Common myeloid progenitor, CD34-positive (primary cell): ENCODE data around the gene HLA-DQA1.
A peak's percentile ranks its signal among the peaks of the same experiment; 100 is the strongest.
"Not testable (repeated sequence)": the region's sequence is repeated elsewhere in the genome, so short reads cannot be mapped to it uniquely, and the experiment has no call there.

Experiments used
- CTCF ChIA-PET: fragments of 350-600 bp; sonication (Branson Sonifier 250); formaldehyde crosslinking; loops from one replicate; lab custom pipeline; 2021; ENCODE audit warnings: antibody characterized with exemption; lab: Charles Lee
- POLR2A ChIA-PET: fragments of 350-600 bp; sonication (Branson Sonifier 250); formaldehyde crosslinking; loops from one replicate; lab custom pipeline; 2021; ENCODE audit warnings: antibody characterized with exemption; lab: Charles Lee
- DNase-seq, 3 donors: peaks; one replicate each; pipeline versions ENCODE4 v3.0.0 to v3.0.0-alpha.2; 2013
- H3K27ac ChIP-seq, 2 experiments: 1 replicate in 1 of 2; 2 replicates in 1 of 2; pipeline ENCODE4 v1.7.0; 2013; ENCODE audit warnings: inconsistent platforms in 2 of 2, low read length in 2 of 2, mild to moderate bottlenecking in 2 of 2, low read depth in 1 of 2, moderate library complexity in 1 of 2; ENCODE audit not compliant: severe bottlenecking in 2 of 2, insufficient read depth in 1 of 2, poor library complexity in 1 of 2
- H3K27me3 ChIP-seq, 5 experiments: replicated peaks in 2 of 5; 1 replicate in 3 of 5; 2 replicates in 2 of 5; pipeline versions ENCODE4 v1.6.1 to v1.7.0; 2013; ENCODE audit warnings: low read length in 4 of 5, mild to moderate bottlenecking in 2 of 5, moderate library complexity in 2 of 5, inconsistent platforms in 1 of 5; ENCODE audit not compliant: insufficient read depth in 5 of 5, control insufficient read depth in 4 of 5
- H3K36me3 ChIP-seq, 4 experiments: 1 replicate in 2 of 4; 2 replicates in 2 of 4; pipeline versions ENCODE4 v1.6.1 to v1.7.0; 2013; ENCODE audit warnings: low read length in 3 of 4, control low read depth in 1 of 4, mild to moderate bottlenecking in 1 of 4; ENCODE audit not compliant: control insufficient read depth in 4 of 4, insufficient read depth in 4 of 4
- H3K4me1 ChIP-seq, 4 experiments: 1 replicate in 3 of 4; 2 replicates in 1 of 4; pipeline versions ENCODE4 v1.6.1 to v1.7.1; 2013; ENCODE audit warnings: low read length in 3 of 4, mild to moderate bottlenecking in 3 of 4, control low read depth in 1 of 4, inconsistent platforms in 1 of 4, moderate library complexity in 1 of 4; ENCODE audit not compliant: control insufficient read depth in 4 of 4, insufficient read depth in 4 of 4; ENCODE audit errors: control extremely low read depth in 1 of 4
- H3K4me3 ChIP-seq, 7 experiments: 1 replicate in 4 of 7; 2 replicates in 3 of 7; pipeline versions ENCODE4 v1.5.1 to v1.7.0; 2013; ENCODE audit warnings: mild to moderate bottlenecking in 7 of 7, low read length in 6 of 7, moderate library complexity in 6 of 7, inconsistent platforms in 2 of 7, low read depth in 2 of 7, control low read depth in 1 of 7; ENCODE audit not compliant: insufficient read depth in 4 of 7, control insufficient read depth in 1 of 7; ENCODE audit errors: extremely low read depth in 1 of 7
- H3K9me3 ChIP-seq, 5 experiments: 1 replicate in 4 of 5; 2 replicates in 1 of 5; pipeline versions ENCODE4 v1.6.1 to v1.7.1; 2013; ENCODE audit warnings: low read length in 4 of 5, mild to moderate bottlenecking in 2 of 5, inconsistent platforms in 1 of 5, low read depth in 1 of 5, moderate library complexity in 1 of 5; ENCODE audit not compliant: control insufficient read depth in 4 of 5, insufficient read depth in 2 of 5; ENCODE audit errors: control extremely low read depth in 1 of 5
- WGBS: methylation state at CpG from one replicate; pipeline ENCODE4 v1.1.5; 2013; ENCODE audit not compliant: insufficient coverage; 5-methylcytosine and 5-hydroxymethylcytosine counted together

HLA-DQA1 gene

GRCh38 chr6:32629793-32630192 lies 7.4 kb upstream of the HLA-DQA1 start:
- 100% methylated on average over 1 of the region's 13 CpGs for WGBS
- H3K9me3 ChIP-seq, POLR2A ChIA-PET, H3K27ac ChIP-seq, CTCF ChIA-PET, H3K4me3 ChIP-seq, H3K36me3 ChIP-seq, DNase-seq, H3K4me1 ChIP-seq, H3K27me3 ChIP-seq: not testable (repeated sequence)

DNA sequence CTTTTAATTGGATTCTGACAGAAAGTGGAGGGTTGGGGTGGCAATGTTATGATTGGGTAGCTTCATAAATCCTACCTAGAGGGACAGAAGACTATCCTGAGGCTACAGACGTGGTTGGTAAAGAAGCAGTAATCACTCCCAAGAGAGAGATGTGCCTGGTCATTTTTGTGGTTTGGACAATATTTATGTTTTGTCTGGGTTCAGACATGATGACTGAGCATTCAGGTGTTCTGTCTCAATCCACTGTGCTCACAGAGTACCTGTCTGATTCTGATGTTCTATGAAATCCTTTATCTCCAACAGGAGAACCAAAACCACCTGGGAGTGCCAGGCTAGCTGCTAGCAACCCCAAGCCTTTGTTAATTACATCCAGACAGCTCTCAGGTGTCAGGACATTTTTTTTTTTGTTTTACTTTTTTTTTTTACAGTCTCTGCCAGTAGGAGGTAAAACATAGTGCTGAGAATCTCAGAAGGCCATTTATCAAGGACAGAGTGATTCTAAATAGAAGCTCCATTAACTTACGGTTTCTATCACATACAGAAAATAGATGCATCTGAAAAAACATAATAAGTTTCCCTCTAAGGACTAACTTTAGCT lies 1.6 kb upstream of the HLA-DQA1 start:
- no peak overlapping the region for H3K4me3 ChIP-seq
- no peaks in the 10 kb centered on the region for H3K36me3 ChIP-seq
- no peaks in the 10 kb centered on the region for H3K27me3 ChIP-seq
- peaks cover 0 to 22% (median 7%) of the 10 kb centered on the region in 4 experiments for H3K4me1 ChIP-seq
- DNase-seq: no peak
- CTCF ChIA-PET: interaction anchor here (1.5 kb wide), 1 partner anchor 221 kb away, joined by 3 read pairs; no protein-coding TSS in a partner anchor
- H3K27ac ChIP-seq: no peak overlapping the region
- no CpG with 5 or more reads among the region's 2 CpGs for WGBS
- POLR2A ChIA-PET: no interaction called here
- H3K9me3 ChIP-seq: no peaks in the 10 kb centered on the region

DNA sequence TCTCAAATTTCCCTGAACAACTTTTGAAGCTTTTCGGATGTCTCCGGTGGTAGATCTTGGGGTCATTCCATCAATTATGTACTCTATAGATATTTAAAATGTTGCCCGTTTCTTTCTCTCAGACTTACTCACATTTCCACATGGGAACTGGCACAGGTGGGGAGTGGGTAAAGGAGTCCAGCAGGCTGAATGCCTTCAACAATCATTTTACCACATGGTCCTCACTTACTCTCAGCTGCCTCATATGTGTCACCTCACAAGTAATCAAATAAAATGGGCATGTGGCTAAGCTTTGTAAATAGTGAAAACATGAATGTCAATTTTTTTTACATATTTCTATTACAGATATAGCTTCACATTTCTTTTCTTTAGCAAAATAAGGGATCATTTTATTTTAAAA lies 677 bp downstream of the HLA-DQA1 start:
- ChIA-PET POLR2A (interaction anchor here (1.3 to 1.4 kb wide), 2 partner anchors 15 to 32 kb away, joined by 3 to 5 read pairs; no protein-coding TSS in a partner anchor), CTCF (interaction anchor here (1.2 to 1.3 kb wide), 2 partner anchors 28 to 205 kb away, joined by 3 read pairs; partner anchors contain the start of gene HLA-DQB1)
- H3K27me3 ChIP-seq: no peaks in the 10 kb centered on the region
- peaks cover 0 to 22% (median 7%) of the 10 kb centered on the region in 4 experiments for H3K4me1 ChIP-seq
- whole genome bisulfite sequencing: 40% methylated on average over 1 of the region's 3 CpGs
- no peaks in the 10 kb centered on the region for H3K9me3 ChIP-seq
- H3K4me3 ChIP-seq: peak overlapping the region in 5 of 7 experiments; percentile 42 to 78 (median 56)
- H3K27ac ChIP-seq: peak overlapping the region; percentile 33 to 74
- peaks cover 0 to 10% (median 0%) of the 10 kb centered on the region in 4 experiments for H3K36me3 ChIP-seq
- DNase-seq: no peak

GRCh38 chr6:32638532-32639219 lies 1.5 kb downstream of the HLA-DQA1 start:
- no peaks in the 10 kb centered on the region for H3K9me3 ChIP-seq
- CTCF ChIA-PET: interaction anchor here (1.2 to 2.2 kb wide), 4 partner anchors 27 to 206 kb away, joined by 3 to 6 read pairs (median 3); partner anchors contain the start of gene HLA-DQB1
- POLR2A ChIA-PET: interaction anchor here (1.4 kb wide), 1 partner anchor 16 kb away, joined by 3 read pairs; no protein-coding TSS in a partner anchor
- peaks cover 0 to 11% (median 0%) of the 10 kb centered on the region in 4 experiments for H3K36me3 ChIP-seq
- no peaks in the 10 kb centered on the region for H3K27me3 ChIP-seq
- no peak overlapping the region for H3K27ac ChIP-seq
- peak in 1 of 3 donors; percentile 12 for DNase-seq
- H3K4me1 ChIP-seq: peaks cover 0 to 22% (median 7%) of the 10 kb centered on the region in 4 experiments
- 17% methylated on average over 1 of the region's 9 CpGs for WGBS
- peak overlapping the region in 2 of 7 experiments; percentile 26 to 48 for H3K4me3 ChIP-seq

- H3K27ac ChIP-seq: no peak overlapping the region
- peaks cover 0 to 22% (median 7%) of the 10 kb centered on the region in 4 experiments for H3K4me1 ChIP-seq
- peak overlapping the region in 2 of 7 experiments; percentile 4 to 48 for H3K4me3 ChIP-seq
- no peak for DNase-seq
- POLR2A ChIA-PET: interaction anchor here (0.6 kb wide), 1 partner anchor 88 kb away, joined by 3 read pairs; no protein-coding TSS in a partner anchor
- CTCF ChIA-PET: interaction anchor here (1.4 to 2.2 kb wide), 2 partner anchors 34 to 52 kb away, joined by 3 to 6 read pairs; no protein-coding TSS in a partner anchor
- H3K27me3 ChIP-seq: no peaks in the 10 kb centered on the region
- H3K36me3 ChIP-seq: peaks cover 0 to 15% (median 0%) of the 10 kb centered on the region in 4 experiments
- WGBS: 22% methylated on average over 5 of the region's 8 CpGs
- H3K9me3 ChIP-seq: no peaks in the 10 kb centered on the region
Measured at GRCh38 chr6:32639440-32640394, 2.5 kb downstream of the HLA-DQA1 start.

- WGBS: 30% methylated on average over 2 of the region's 6 CpGs
- Histone ChIP-seq H3K36me3 (peaks cover 0 to 15% (median 0%) of the 10 kb centered on the region in 4 experiments), H3K9me3 (no peaks in the 10 kb centered on the region), H3K4me3 (no peak overlapping the region), H3K4me1 (peaks cover 0 to 22% (median 7%) of the 10 kb centered on the region in 4 experiments), H3K27ac (no peak overlapping the region), H3K27me3 (no peaks in the 10 kb centered on the region)
- DNase-seq: no peak
- POLR2A ChIA-PET: no interaction called here
- CTCF ChIA-PET: no interaction called here
Measured at GRCh38 chr6:32641122-32641521, 3.9 kb downstream of the HLA-DQA1 start.
